Measurements from ENCODE around the gene TMEM18.
A peak's percentile ranks its signal among the peaks of the same experiment; 100 is the strongest.
"Not testable (repeated sequence)": the region's sequence is repeated elsewhere in the genome, so short reads cannot be mapped to it uniquely, and the experiment has no call there.

The TMEM18 gene

DNA sequence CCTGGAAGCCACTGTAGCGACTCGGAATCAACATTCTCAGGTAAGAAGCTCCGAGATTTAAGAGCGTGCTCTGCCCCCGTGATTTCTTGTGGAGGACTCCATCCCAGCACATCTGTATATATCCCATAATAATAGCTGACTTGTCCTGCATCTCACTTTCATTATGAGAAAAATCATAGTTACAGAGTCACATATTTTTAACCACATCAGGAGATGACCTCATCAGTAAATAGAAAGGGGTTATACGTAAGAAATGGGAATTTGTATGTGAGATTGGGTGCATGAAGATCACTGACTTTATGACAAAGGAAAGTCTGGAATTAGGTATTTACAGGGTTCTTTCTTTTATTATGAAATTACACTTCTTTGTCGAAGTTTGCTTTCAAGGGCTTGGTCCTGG lies 16.4 kb upstream of the TMEM18 start:
- DNase-seq (ENCODE audit: low spot score), result no peak

DNA sequence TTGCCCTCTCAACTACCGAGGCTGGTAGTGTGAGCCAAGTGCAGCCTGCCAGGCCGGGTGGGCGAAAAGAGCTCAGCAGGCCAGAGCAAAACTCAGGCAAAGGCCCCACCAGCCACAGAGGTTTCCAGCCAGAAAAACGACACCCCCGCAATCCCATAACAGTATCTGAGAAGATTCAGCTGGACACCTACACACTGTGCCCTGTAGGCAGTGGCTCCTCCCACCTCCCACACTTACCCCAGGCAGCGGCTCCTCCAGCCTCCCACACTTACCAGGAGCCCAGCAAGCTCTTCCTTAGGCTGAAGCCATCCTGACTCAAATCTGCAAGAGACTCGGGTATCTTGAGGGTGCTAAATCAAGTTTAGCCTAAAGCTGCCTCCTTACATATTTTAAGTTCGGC lies 15.6 kb upstream of the TMEM18 start:
- DNase-seq (ENCODE audit: low spot score), result no peak

DNA sequence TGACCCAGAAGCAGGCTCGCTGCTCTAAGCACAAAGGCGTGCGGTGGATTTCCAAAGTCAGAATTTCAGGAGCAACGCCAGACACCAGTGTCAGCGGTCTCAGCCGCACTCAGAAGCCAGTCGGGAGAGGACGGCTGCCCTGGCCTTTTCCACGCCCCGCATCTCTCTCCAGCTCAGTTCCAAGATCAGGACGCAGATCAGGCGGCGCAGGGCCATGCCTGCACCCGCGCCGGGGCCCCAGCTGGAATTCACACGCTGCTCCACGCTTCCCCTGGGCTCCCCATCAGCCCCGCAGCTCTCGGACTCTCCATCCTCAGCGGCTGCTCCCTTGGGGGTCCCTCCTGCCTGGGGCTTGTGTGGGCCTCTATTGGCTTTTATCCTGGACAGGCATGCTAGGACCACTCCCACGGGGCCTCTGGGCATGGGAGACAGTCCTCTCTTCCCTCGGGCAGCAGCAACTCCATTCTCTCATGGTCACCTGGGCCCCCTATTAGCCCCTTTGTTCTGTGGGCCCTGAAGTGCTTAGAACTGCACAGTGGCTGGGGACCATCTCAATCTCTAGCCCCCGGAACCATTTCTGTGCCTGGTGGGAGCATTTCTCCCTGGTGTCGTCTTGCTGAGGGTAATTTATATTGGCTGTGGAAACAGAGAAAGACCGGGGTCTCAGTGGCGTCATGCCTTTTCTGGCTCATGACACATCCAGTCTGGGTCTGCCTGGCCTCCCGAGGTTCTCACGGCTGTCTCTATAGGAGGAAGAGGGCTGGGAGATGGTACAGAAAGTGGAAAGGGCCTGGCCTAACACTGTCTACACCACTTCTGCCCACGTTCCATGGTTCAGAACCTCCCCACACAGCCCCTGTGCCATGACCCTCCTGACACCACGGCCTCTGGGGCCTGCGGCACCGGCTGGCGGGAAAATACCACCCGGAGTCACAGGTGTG lies 14.9 kb upstream of the TMEM18 start:
- no peak for DNase-seq (ENCODE audit: low spot score)

DNA sequence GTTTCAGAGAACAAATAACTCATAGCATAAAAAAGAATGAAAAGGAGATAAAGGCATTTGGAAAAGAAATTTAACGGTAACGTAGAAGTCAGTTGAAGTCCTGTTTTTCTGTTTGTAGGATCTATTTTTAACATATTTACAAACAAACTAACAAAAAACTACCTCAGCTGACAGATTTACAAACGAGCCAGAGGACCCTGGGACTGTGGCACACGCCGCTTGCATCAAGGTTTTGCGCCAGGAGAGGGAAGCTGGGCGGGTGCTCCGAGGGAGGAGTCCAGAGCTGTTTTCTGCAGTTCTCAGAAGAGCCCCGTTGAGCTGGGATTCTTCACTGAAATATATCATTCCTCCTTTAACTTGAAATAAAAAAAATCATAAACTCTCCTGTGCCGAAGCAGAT lies 13.6 kb upstream of the TMEM18 start:
- no peak for DNase-seq (ENCODE audit: low spot score)

DNA sequence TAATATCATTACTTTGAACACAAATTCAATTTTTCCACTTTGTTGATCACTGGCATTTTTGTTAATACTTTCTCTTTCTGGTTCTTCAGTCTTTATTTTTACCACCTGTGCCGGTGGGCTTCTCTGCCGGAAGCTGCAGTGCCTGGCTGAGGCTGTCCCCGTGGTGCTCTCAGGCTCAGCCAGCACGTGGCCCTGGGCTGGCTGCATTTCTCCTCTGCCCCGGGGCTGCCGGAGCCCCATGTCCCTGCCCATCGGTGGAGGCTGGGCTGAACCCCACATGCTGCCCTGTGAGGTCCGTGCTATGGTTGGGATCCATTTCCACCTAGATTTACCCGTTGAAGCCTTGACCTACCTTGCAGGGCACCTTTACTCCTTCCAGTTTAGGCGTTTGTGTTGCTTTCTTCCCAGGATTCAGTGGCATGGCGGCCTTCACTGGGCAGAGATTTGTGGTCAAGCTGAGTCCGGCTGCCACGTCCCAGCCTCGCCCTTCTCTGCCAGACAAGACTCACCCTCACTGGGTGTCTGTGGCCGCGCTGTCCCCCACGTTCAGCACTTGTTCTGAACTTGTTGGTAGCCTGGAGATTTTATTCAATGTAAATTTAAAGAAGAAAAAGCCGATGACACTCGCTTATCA lies 12.8 kb upstream of the TMEM18 start:
- DNase-seq (ENCODE audit: low spot score), result no peak

DNA sequence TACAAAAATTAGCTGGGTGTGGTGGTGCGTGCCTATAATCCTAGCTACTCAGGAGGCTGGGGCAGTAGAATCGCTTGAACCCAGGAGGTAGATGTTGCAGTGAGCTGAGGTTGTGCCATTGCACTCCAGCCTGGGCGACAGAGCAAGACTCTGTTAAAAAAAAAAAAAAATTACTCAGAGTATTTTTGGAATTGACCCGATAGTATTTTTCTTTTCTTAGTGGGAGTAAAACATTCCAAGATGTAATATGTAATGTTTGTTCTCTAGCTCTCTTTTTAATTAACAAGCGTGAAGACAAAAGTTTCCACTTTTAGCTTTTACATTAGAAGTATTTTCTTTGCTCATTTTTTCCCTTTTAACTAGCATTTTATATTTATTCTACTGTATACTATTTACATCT lies 12.0 kb upstream of the TMEM18 start:
- DNase-seq (ENCODE audit: low spot score), result no peak

DNA sequence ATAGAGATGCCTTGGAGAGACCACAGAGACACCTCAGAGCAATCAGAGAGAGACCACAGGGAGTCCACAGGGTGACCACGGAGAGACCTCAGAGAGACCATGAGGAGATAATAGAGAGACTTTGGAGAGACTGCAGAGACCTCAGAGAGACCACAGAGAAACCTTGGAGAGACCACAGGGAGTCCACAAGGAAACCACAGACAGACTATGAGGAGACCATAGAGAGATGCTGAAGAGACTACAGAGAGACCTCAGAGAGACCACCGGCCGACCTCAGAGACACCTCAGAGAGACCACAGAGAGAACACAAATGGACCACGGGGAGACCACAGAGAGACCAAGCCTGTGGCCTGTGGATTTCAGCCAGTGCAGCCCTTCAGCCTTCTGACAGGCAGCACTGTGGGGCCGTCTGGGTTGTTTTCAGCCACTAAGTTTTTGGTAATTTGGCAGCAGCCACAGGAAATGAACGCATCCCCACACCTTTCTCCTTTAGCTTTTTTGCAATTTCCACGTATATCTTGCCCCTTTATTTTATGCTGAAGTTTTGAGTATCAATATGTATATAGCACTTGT lies 11.4 kb upstream of the TMEM18 start:
- no peak for DNase-seq (ENCODE audit: low spot score)

DNA sequence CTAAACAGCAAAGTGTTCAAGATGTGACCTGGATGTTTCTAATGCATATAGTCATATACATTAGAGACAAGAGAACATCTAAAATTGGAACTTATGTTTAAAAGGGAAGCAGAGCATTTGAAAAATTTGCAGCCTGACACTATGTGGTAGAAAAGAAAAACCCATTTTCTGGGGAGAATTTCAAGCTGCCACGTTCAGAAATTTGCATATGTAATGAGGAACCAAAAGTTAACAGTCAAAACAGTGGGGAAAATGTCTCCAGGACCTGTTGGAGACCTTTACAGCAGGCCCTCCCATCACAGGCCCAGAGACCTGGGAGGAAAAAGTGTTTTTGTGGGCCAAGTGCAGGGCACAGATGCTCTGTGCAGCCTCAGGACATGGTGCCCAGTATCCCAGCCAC lies 8.2 kb upstream of the TMEM18 start:
- DNase-seq (ENCODE audit: low spot score), result no peak

DNA sequence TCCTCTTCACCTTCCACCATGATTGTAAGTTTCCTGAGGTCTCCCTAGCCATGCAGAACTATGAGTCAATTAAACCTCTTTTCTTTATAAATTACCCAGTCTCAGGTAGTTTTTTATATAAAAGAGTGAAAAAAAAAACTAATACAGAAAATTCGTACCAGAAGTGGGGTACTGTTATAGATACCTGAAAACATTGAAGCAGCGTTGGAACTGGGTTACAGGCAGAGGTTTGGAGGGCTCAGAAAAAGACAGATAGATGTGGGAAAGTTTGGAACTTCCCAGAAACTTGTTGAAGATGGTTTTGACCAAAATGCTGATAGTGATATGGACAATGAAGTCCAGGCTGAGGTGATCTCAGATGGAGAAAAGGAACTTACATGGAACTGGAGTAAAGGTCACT lies 7.7 kb upstream of the TMEM18 start:
- not testable (repeated sequence) for DNase-seq (ENCODE audit: low spot score)

DNA sequence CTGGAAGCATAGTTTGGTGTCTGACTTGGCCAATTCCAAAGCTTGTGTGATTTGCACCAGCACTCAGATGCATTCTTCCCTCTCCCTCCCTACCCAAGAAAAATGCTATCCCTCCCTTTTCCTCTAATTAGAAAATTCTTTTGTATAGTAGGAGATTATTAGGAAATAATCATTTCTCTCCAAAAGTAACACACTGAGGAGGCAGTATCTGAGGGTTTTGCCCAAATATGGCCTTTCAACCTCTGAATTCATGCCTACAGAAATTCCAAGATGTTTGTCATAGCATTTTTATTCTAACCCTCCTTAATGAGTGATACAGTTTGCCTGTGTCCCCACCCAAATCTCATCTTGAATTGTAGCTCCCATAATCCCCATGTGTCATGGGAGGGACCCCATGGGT lies 5.0 kb upstream of the TMEM18 start:
- DNase-seq (ENCODE audit: low spot score), result no peak

DNA sequence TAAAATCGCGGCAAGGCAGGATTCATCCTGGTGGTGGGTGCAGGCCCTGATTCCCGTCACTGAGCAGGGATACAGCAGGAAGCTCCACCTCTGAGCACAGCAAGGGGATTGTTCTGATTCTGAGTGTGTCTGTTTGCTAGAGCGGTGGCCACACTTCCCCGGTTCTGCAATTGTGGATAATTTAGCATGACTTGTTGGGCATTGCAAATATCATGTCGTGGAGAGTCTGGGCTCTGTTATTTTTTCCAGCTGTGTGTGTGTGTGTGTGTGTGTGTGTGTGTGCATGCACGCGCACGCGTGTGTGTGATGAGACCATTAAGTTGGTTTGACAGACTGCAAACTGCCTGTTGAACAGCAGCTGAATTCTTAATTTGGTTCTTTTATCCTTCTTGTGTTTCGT lies 4.1 kb upstream of the TMEM18 start:
- DNase-seq (ENCODE audit: low spot score), result no peak

DNA sequence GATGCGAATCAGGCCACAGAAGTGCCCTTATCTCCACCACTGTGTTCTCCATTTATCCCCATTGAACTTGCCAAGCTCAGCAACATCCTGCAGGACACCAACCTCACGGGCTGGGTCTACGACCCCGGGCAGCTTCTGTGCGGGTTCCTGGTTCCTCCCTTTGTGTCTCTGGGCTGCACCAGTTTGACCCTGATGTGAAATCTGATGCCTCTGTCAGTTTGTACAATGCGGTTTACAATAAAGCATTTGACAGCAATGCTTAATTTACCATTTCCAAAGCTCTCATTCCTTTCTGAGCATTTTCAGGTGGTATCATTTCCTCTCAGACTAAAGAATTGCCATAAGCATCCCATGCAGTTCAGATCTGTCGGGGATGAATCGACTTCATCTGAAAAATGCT lies 3.3 kb upstream of the TMEM18 start:
- no peak for DNase-seq (ENCODE audit: low spot score)

DNA sequence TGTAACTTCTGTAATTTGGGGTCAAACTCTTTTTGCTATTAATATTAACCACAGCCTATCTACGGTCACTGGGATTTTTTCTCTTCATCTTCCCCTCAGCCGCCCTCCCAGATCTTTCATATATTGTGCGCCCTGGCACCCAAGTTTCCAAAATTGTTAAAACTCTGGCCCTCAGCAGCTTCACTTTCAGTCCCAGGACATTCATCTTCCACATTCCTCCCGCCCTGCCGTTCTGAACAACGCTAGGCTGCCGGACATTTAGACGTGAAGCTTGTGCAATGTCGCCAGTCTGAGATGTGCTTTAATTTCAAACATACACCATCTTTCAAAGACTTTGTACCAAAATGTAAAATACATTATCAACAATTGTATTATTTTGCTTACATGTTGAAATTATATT lies 1.8 kb upstream of the TMEM18 start:
- DNase-seq (ENCODE audit: low spot score), result no peak

DNA sequence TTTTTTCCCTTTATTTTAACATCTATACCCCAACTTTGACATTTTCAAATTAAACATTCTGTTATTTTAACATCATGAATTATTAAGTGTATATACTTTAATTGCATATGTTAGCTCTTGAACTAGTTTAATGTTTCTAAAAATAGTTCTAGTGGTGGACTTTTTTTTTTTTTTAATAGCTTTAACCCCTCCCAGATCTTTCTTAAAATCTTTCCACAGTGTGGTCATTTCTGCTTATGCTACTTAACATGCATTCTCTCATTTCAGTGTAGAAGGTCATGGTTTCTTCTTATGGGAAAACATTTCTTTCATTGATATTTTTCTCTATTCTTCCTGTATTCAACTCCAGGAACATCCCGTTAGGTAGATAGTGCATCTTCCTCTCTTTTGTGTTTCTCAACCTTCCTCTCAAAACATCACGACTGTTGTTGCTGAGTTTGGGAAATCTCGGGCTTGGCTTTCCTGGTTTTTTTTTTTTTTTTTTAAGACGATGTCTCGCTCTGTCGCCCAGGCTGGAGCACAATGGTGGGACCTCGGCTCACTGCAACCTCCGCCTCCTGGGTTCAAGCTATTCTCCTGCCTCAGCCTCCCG lies 849 bp upstream of the TMEM18 start:
- DNase-seq (ENCODE audit: low spot score), result no peak

DNA sequence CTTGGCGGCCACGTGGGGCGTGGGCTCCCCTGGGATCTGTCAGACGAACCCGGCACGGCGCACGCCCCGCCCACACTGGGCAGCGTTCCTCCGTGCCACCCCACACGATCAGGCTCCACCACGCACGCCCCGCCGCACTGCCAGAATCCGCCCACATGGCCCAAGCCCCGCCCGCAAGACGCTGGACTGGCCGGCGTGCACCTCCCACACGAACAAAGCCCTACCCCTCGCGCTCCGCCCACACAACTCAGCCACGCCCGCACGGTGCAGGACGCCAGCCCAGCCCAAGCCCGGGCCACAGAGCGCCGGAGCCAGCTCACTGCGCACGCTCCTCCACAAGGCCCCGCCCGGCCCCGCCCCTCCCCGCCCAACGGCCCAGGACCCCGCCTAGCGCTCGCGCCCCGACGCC lies 555 bp downstream of the TMEM18 start:
- DNase-seq (ENCODE audit: low spot score), result peak; percentile 95

DNA sequence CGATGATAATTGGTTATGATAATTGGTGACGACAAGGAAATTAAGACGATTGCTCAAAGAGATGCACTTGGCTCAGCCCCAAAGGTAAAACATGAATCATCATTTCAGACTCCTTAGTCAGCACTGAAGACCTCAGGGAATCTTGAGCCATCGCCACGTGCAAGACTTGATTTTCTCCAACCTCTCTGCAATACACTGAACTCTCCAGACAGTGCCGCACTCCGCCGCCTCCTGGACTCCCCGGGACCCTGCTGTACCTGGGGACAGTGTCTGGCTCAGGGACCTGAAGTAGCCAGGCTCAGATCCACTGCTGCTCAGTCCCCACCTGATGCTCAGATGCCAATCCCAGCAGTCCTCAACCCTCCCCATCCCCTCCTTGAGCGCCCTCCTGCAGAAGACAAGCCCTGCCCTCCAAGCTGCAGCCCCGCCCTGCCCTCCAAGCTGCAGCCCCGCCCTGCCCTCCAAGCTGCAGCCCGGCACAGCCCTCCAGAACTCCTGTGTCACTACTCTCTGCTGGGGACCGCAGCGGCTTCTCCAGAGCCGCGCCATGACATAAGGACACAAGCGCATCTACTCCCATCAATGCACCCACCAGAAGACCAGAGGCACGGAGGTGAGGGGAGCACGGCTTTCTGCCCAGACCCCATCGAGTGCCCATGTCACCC lies 1.1 kb downstream of the TMEM18 start:
- DNase-seq (ENCODE audit: low spot score), result peak; percentile 30

DNA sequence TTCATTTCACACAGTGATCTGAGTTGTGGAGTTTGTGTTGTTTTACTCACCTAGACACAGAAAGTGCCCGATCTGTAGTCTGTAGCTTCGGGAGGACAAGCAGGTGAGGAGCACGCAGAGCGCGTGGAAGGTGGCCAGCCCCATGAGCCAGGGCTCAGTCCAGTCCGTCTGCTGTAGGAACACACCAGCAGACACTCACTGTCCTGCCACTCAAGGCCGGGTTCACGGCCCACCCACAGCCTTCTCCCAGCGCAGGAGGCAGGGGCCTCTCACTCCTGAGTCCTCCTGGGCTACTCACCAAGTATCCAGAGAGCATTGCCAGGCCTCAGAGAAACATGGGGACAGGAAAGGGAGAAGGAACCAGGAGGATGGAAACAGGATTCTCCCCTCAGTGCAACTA lies 1.7 kb downstream of the TMEM18 start:
- DNase-seq (ENCODE audit: low spot score), result no peak

DNA sequence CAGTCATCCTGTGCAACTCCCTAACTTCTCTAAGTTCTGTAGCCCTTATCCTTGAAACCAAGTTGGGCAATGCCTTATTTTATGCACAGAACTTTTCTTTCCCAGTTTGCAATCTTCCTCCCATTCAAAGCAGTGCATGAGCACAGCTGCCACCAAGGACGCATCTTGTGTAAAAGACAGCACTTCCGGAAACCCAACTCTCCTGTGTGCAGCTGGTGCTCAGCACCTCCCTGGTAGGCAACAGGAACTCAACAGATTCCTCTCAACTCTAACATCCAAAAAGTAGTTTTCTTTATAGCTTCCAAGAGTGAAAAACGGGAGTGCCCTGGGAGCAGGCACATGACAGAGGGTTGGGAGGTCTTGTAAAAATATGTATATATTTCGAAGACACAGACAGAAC lies 2.2 kb downstream of the TMEM18 start:
- no peak for DNase-seq (ENCODE audit: low spot score)

DNA sequence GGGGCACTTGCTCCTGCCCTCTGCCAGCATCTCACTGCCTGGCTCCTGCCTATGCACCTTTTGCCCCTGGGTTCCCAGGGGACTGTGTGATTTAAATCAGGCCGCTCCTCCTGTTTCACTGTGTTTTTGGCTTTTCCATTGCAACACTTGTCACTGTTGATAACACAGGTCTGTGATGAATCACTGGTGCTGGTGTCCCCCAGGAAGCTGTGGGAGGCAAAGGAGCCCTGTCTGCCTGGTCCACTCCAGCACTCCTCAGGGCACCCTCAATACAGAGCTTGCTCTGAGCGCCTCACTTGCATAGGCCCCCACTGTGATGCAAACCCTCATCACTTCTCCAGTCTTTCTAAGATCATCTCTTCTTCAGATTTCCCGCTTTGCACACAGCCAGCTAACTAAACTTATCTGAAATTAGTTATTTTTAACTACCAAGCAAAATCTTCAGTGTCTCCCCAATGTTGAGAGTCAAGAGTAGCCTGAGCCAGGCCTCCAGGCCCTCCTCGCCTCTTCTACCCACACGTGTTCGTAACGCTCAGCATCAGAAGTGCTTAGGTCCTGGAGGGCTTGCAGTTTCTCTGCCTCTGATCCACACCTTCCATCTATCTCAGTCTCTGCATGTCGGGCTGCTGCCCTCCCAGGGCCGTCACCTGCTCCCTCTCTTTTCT lies 2.8 kb downstream of the TMEM18 start:
- DNase-seq (ENCODE audit: low spot score), result no peak

DNA sequence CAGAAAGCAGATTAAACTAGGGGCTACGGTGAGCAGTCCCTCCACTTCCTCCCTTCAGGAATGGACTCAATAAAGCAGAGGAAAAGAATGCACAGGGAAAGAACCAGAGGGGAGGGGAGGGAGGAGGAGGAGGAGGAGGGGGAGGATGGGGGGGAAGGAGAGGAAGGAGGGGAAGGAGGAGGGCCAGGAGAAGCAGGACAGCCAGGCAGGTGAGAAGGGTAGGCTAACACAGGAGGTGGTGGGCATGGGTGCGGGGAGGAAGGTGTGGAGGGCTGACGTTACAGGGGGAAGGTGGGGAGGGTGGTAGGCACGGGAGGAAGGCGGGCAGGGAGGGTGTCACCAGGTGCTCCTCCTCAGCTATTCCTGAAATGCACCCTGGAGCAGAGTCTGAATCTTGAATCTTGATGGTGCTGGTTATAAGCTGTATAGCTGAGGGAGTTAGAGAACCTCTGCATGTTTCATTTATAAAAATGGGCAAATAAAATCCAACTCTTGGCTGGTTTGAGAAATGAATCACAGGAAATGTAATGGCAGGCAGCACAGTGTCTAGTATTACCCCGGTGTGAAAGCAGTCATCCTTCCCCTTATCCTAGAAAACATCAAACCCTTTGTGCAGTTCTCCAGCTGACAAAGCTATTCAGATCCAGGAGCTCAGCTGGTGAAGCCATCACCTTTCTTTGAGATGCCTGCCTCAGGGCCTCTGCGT lies 3.4 kb downstream of the TMEM18 start:
- DNase-seq (ENCODE audit: low spot score), result no peak

DNA sequence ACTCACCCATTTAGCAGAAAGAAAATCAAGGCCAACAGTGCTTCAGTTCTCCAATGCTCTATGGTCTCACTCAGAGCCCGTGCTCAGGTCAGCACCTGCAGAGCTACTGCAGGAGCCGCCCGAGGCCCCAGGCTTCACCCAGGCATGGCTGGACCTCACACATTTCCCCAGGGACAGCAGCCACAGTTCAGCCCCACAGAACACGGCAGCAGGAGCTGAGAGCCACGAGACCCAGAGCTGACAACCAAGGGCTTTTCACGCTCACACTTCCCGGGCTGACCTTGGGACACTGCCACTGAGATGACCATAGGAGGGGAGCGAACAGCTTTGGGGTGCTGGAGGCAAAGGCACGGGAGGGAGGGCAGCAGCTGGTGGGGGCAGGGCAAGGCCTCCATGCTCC lies 4.2 kb downstream of the TMEM18 start:
- DNase-seq (ENCODE audit: low spot score), result no peak

All from germinal center (tissue), 1 donor.